ENCODE data around the gene PCDHGB3. TPM values are rescaled to one million over a fixed set of nuclear protein-coding genes. Genes with fewer than 3 reads are reported as not detected.

Gene PCDHGB3
- total RNA-seq = 9.2 TPM

GRCh38 chr5:141369994-141370848 is at the start of gene PCDHGB3:
Gene PCDHGB3 (plus strand): TSS chr5:141370242. CDS start chr5:141370395, 153 bp downstream.

GRCh38 chr5:141330299-141331080 is 39.6 kb upstream of the PCDHGB3 start, which contains the start of gene PCDHGA1:
Gene PCDHGA1 (plus strand): TSS chr5:141330514.

GRCh38 chr5:141338538-141339306 is 31.3 kb upstream of the PCDHGB3 start, which contains the start of gene PCDHGA2:
Gene PCDHGA2 (plus strand): TSS chr5:141338760.

GRCh38 chr5:141343242-141343952 is 26.6 kb upstream of the PCDHGB3 start, which contains the start of gene PCDHGA3:
Gene PCDHGA3 (plus strand): TSS chr5:141343829. CDS start chr5:141344034, 205 bp downstream.

GRCh38 chr5:141349917-141350619 is 20.0 kb upstream of the PCDHGB3 start, which contains the start of gene PCDHGB1:
Gene PCDHGB1 (plus strand): TSS chr5:141350099. CDS start chr5:141350261, 162 bp downstream.

GRCh38 chr5:141354900-141355469 is 15.1 kb upstream of the PCDHGB3 start, which contains the start of gene PCDHGA4:
Gene PCDHGA4 (plus strand): TSS chr5:141355021. CDS start chr5:141355108, 87 bp downstream.

GRCh38 chr5:141359790-141360426 is 10.1 kb upstream of the PCDHGB3 start, which contains the start of gene PCDHGB2:
Gene PCDHGB2 (plus strand): TSS chr5:141359994. CDS start chr5:141360136, 142 bp downstream.

GRCh38 chr5:141363952-141364660 is 5.9 kb upstream of the PCDHGB3 start, which contains the start of gene PCDHGA5:
Gene PCDHGA5 (plus strand): TSS chr5:141364162. CDS start chr5:141364331, 169 bp downstream.

GRCh38 chr5:141373673-141374317 is 3.8 kb downstream of the PCDHGB3 start, which contains the start of gene PCDHGA6:
Gene PCDHGA6 (plus strand): TSS chr5:141373891. CDS start chr5:141374084, 193 bp downstream.

GRCh38 chr5:141382469-141383294 is 12.6 kb downstream of the PCDHGB3 start, which contains the start of gene PCDHGA7:
Gene PCDHGA7 (plus strand): TSS chr5:141382742. CDS start chr5:141382900, 158 bp downstream.

GRCh38 chr5:141387557-141388311 is 17.7 kb downstream of the PCDHGB3 start, which contains the start of gene PCDHGB4:
Gene PCDHGB4 (plus strand): TSS chr5:141387698. CDS start chr5:141387885, 187 bp downstream.

GRCh38 chr5:141392429-141393198 is 22.6 kb downstream of the PCDHGB3 start, which contains the start of gene PCDHGA8:
Gene PCDHGA8 (plus strand): TSS chr5:141392633. CDS start chr5:141392814, 181 bp downstream.

GRCh38 chr5:141397756-141398551 is 27.9 kb downstream of the PCDHGB3 start, which contains the start of gene PCDHGB5:
Gene PCDHGB5 (plus strand): TSS chr5:141397947. CDS start chr5:141398128, 181 bp downstream.

GRCh38 chr5:141402553-141403243 is 32.7 kb downstream of the PCDHGB3 start, which contains the start of gene PCDHGA9:
Gene PCDHGA9 (plus strand): TSS chr5:141402778. CDS start chr5:141402953, 175 bp downstream.

